Measurements from ENCODE around the gene PGC.

The PGC gene

DNA sequence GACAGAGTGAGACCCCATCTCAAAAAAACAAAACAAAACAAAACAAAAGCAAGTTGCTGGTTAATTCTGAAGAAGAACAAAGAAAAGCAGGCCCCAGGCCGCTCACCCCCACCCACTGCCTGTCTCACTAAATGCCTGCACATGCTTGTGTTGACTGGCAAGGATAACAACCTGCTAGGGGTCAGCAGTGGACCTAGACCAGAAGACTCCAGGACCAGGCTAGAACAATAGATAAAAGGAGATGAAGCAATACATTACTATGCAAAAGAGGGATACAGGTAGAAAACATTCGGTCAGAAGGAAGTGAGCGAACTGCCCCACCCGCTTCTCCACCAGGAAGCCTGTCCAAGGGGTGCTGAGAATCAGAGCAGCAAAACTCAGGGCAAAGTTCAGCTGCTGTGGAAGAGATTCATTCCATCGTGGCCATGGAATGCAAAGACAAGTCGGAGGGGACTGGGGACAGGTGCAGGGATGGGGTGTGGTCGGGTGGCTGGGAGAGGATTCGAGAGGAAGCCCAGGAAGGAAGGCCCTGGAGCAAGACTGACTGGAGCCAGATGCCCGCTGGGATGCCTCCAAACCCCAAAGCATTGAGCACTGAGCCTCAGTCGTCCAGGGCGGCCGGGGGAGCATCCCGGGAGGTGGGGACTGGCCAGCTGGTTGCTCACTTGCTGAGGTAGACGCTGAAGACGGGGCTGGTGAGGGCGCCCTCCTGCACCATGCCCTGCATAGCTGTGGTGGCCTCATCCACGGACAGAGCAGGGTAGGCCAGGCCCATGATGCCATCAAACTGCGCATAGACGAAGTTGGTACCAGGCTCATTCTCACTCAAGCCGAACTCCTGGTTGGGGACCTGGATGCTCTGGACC, 5.3 kb downstream of the PGC start:
- no peaks in the 10 kb centered on the region for H3K36me3 Mint-ChIP-seq
- no peak overlapping the region for H3K4me3 Mint-ChIP-seq
- no peak overlapping the region for H3K27ac Mint-ChIP-seq
- no peaks in the 10 kb centered on the region for H3K4me1 Mint-ChIP-seq
- no peaks in the 10 kb centered on the region for H3K27me3 Mint-ChIP-seq
- no peaks in the 10 kb centered on the region for H3K9me3 Mint-ChIP-seq
- no peak for ATAC-seq

DNA sequence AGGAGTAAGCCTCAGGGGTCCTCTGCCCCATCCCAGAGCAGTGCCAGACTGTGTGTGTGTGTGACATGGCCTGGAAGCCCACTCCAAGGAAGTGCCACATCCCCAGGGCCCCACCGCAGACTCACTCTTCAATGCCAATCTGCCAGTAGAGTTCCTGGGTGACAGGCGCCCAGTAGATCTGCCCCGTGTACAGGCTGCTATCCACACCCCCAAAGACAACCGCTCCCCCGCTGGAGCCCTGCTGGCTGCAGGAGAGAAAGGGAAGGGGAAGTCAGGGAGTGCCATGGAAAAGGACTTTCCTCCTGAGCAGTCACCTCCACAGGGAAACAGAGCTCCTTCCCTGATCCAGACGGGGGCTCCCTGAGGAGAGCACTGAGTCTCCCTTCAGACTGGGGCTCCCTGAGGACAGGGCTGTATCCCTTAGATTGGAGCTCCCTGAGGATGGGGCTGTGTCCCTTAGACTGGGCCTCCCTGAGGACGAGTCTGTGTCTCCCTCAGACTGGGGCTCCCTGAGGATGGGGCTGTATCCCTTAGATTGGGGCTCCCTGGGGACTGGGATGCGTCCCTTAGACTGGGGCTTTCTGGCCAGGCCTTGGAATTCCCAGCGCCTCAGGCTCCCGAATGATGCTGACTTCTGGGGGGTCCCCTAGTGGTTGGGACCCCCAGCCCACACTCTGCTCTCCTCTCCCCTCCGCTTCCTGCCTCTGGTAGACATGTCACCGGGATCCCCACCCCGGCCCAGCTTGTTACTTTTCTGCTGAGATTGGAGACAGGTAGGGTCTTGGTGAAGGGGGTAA, 6.6 kb downstream of the PGC start:
- H3K4me3 Mint-ChIP-seq: no peak overlapping the region
- H3K9me3 Mint-ChIP-seq: no peaks in the 10 kb centered on the region
- H3K27me3 Mint-ChIP-seq: no peaks in the 10 kb centered on the region
- peaks cover 8% of the 10 kb centered on the region for H3K4me1 Mint-ChIP-seq
- no peak for ATAC-seq
- no peak overlapping the region for H3K27ac Mint-ChIP-seq
- H3K36me3 Mint-ChIP-seq: no peaks in the 10 kb centered on the region

DNA sequence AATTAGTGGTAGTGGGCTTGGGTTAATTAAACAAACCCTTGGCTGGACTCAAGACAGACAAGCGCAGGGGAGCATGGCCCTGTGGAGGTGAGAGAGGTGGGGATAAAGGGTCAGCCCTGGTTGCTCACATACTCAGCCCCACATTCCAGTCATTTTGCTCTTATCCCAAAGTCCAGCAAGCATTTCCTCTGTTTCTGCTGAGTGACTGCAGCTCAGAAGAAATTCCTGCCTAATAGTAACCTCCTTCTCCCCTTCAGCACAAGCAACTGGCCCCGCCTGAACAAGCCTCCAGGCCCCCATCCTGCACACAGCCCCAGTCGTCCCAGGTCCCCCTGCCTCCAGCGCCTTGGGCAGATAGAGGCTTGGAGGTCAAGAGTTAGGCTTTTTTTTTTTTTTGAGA, 8.2 kb downstream of the PGC start:
- ATAC-seq: no peak
- peaks cover 8% of the 10 kb centered on the region for H3K4me1 Mint-ChIP-seq
- H3K36me3 Mint-ChIP-seq: no peaks in the 10 kb centered on the region
- H3K27ac Mint-ChIP-seq: no peak overlapping the region
- no peaks in the 10 kb centered on the region for H3K9me3 Mint-ChIP-seq
- no peak overlapping the region for H3K4me3 Mint-ChIP-seq
- H3K27me3 Mint-ChIP-seq: no peaks in the 10 kb centered on the region

DNA sequence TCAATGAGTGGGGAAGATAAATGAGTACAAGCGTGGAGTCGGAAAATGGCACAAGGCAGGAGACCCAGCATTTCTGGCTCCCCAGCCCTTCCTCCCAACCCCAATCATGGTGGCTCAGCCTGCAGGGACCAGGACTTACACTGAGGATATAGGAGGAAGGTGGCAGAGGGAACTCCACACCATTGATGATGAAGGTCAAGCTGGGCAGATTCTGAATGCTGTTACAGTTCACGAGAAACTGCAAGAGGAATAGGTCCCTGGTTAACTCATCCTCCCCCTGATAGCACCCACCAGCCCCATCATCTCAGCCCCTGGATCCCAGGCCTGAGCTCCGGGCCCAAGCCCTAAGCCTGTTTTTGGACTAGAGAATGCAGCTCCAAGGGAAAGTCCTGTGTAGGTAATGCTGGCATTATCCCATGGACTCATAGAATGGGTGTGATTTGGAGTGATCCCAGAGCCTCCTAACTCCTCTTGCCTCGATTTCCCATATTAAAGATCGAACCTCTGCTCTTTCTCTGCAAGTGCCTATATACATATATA, 9.5 kb downstream of the PGC start:
- Mint-ChIP-seq H3K27me3 (no peaks in the 10 kb centered on the region), H3K27ac (no peak overlapping the region), H3K9me3 (no peaks in the 10 kb centered on the region), H3K4me3 (no peak overlapping the region), H3K36me3 (peaks cover under 1% of the 10 kb centered on the region), H3K4me1 (peaks cover 9% of the 10 kb centered on the region)
- ATAC-seq: no peak

DNA sequence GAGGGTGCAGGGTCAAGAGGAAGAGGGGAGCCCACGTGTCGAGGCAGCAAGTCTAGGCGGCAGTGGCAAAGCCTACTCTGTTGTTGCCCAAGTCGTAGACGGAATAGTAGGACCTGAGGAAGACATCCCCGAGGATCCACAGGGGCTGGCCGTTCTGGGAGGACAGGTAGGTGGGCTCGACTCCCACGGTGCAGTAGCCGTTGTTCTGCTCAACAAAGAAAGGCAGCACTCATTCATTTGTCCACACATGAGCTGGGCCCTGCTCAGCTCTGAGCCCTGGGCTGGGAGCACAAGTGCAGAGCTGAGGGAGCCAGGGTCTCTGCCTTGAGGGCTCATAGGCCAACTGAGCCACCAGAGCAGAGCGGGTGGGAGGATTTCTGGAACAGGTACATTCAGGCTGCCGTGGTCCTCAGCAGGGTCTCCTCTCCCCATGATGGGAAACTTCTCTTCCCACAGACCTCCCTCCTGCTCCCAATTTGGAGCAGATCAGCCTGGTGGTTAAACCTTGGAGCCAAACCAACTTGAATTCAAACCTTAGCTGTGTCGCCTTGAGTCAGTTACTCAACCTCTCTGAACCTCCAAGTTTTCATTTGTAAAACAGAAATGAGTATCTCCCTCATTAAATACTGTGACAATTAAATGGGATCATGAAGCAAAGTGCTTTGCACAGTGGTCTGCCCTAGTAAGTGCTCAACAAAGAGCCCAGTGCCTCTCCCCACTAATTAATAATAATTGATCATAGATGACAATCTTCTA, 10.2 kb downstream of the PGC start:
- H3K4me3 Mint-ChIP-seq: no peak overlapping the region
- peaks cover 14% of the 10 kb centered on the region for H3K4me1 Mint-ChIP-seq
- no peaks in the 10 kb centered on the region for H3K27me3 Mint-ChIP-seq
- no peak overlapping the region for H3K27ac Mint-ChIP-seq
- no peaks in the 10 kb centered on the region for H3K9me3 Mint-ChIP-seq
- no peak for ATAC-seq
- peaks cover 7% of the 10 kb centered on the region for H3K36me3 Mint-ChIP-seq

DNA sequence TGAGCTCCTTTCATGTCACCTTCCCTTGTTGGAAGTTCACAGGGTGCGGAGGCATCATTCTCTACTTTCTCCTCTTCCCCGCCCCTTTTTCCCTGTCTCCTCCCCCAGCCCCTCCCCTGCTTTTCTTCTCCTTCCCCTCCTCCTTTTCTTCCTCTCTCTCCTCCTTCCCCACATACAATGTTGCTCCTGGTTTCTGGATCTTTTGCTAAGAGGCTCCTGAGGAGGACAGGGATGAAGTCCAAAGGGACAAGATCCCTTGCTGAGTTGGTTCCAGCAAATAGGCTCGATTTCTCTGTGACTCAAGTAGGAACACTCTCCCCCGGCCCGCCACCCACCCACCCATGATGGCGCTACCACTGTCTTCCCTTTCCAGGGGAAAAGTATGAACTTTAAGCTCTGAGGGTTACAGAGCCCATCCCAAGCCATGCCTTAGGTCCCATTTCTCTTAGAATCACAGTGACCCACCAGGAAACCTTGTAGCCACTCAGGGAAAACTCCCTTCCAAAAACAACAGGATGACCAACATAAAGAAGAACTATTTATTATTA, 10.9 kb downstream of the PGC start:
- no peak for ATAC-seq
- no peak overlapping the region for H3K27ac Mint-ChIP-seq
- peaks cover 19% of the 10 kb centered on the region for H3K4me1 Mint-ChIP-seq

DNA sequence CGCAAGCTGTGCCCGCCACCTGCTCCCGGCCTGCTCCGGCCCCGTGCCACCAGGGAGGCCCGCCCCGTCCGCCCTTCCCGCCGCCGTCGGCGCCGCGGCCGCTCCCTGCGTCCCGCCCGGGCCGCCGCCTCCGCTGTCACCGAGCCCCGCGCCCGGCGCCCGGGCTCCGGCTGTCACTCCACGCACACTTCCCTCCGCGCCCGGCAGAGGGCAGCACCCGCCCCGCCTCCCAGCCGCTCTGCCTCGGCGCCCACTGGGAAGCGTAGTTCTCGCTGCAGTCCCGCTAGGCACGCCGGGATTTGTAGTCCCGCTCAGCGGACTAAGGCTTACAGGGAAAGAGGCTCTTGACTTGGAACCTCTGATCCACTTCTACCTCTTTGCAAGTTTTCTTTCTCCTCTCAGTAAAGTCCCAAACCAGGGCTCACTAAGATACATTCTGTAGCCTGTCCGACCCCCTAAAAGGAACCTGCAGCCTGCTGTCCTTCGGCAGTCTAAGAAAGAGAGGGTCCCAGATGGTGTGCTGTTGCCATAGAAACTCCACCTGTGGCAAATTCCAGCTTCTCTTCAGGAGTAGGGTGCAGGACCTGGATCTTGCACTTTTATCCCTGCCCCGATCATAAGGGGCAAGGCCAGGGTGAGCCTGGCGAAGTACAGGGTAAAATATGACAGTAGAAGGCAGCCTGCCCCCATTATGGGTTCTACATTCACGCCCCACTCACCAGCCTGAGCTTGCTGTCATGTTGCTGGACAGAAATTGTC, 11.6 kb downstream of the PGC start, which contains the start of gene TFEB:
Gene TFEB, minus strand, starts transcription at position 182 of the 759 bp plus-strand sequence. CDS start 44,395 bp downstream, outside the sequence.
- peaks cover 25% of the 10 kb centered on the region for H3K4me1 Mint-ChIP-seq
- peak within 1 kb of the TSS; percentile 81 for H3K4me3 Mint-ChIP-seq
- H3K27ac Mint-ChIP-seq: peak within 1 kb of the TSS; percentile 78
- peaks cover 12% of the 10 kb centered on the region for H3K36me3 Mint-ChIP-seq
- no peaks in the 10 kb centered on the region for H3K9me3 Mint-ChIP-seq
- no peaks in the 10 kb centered on the region for H3K27me3 Mint-ChIP-seq
- peak; percentile 66 for ATAC-seq

More for the DNA sequence above, 10.9 kb downstream of the PGC start:
- H3K27me3 Mint-ChIP-seq: no peaks in the 10 kb centered on the region
- peak overlapping the region; percentile 59 for H3K4me3 Mint-ChIP-seq
- no peaks in the 10 kb centered on the region for H3K9me3 Mint-ChIP-seq
- H3K36me3 Mint-ChIP-seq: peaks cover 11% of the 10 kb centered on the region

DNA sequence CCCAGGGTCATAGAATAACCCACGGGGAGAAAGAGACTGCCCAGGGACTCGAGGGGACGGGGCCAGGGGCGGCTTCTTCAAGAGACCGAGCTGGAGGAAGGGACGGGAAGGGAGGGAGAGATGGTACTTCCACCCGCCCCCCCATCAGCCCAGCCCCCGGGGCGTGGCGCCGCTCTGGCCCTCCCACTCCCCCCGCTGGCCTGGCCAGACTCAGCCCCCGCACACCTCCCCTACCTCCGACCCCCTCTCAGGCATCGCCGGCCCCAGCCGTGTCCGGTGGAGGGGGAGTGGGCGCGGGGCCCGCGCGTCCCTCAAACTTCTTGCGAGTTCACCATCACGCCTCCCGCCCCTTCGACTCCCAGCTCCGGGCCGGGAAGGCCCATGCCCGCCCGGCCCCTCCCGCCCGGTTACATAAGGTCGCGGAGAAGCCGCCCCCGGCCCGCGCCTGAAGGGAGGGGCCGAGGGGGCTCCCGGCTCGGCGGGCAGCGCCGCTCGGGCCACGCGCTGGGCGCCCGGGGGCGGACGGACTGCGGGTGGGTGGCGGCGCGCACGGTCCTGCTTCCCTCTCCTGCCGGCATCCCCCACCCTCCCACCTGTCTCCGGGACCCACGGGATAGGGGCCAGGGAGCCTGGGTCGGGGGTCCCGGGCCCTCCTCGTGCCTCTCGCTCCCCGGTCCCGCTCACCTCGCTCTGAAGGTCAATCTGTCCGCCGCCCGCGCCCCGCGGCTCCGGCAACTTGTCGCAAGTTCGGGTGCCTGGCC, 12.4 kb downstream of the PGC start:
- no peaks in the 10 kb centered on the region for H3K27me3 Mint-ChIP-seq
- H3K27ac Mint-ChIP-seq: peak overlapping the region; percentile 78
- peak; percentile 72 for ATAC-seq
- peak overlapping the region; percentile 81 for H3K4me3 Mint-ChIP-seq
- no peaks in the 10 kb centered on the region for H3K9me3 Mint-ChIP-seq
- H3K36me3 Mint-ChIP-seq: peaks cover 12% of the 10 kb centered on the region
- peaks cover 33% of the 10 kb centered on the region for H3K4me1 Mint-ChIP-seq

DNA sequence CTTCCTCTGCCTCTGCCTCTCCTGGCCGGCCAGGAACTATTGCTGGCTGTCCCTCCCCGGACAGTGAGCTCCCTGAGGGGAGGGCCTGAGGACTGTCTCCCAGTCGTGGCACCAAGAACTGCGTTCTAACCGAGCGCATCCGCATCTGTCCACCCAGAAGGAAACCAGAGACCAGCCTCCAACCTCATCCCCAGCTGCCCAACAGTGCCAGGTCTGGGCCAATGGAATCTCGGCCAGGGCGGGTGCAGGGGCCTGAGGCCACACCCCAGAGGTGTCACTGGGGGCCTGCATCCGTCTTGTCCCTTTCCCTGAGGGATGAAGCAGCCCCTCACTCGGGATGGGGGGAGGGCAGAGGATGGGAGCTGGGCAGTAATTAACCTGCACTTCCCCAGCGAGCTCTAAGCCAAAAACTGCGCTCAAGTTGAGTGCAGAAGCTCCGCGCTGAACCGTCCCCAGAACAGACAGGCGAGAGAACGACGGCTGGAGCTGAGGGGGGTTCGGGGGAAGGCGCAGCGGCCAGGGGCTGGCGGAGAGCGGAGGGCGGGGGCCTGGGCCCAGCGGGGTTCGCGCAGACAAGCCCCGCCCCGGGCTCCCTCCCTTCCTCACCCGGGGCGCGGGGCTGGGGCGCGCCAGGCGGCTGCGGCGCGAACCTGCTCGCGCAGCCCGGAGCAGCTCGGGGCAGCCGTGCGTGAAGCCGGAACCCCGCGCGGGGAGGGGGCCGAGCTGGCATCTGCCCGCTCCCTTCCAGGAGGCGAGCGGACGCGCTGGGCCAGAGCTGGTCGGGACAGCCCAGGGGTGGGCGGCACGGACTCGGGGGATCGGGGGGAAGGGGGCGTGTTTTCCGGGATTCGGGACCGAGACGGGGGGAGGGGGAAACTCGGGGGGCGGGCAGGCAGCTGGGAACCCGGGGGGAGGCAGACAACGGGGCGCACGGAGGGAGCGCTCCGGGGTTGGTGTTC, 13.2 kb downstream of the PGC start:
- no peaks in the 10 kb centered on the region for H3K9me3 Mint-ChIP-seq
- peak; percentile 82 for ATAC-seq
- peaks cover 12% of the 10 kb centered on the region for H3K36me3 Mint-ChIP-seq
- H3K27ac Mint-ChIP-seq: peak overlapping the region; percentile 78
- peak overlapping the region; percentile 90 for H3K4me3 Mint-ChIP-seq
- H3K27me3 Mint-ChIP-seq: no peaks in the 10 kb centered on the region
- H3K4me1 Mint-ChIP-seq: peaks cover 41% of the 10 kb centered on the region

DNA sequence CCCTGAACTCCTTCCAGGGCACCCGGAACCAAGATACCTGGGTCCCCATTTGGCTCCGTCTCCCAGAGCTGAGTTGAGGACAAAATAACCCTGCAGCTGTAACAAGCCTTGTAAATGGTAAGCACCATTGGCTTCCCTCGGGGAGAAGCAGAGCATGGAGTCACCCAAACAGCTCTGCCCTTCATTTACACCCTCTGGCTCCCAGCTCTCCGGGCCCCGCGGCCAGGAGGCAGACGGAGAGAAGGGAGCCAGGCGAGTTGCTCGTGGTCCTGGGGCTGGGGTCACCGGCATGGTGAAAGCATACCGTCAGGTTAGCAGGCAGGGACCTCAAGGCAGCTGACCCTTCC, 13.9 kb downstream of the PGC start:
- Mint-ChIP-seq H3K36me3 (peaks cover 12% of the 10 kb centered on the region), H3K9me3 (no peaks in the 10 kb centered on the region), H3K4me3 (peak overlapping the region; percentile 90), H3K27ac (peak overlapping the region; percentile 78), H3K4me1 (peaks cover 48% of the 10 kb centered on the region), H3K27me3 (no peaks in the 10 kb centered on the region)
- no peak for ATAC-seq

DNA sequence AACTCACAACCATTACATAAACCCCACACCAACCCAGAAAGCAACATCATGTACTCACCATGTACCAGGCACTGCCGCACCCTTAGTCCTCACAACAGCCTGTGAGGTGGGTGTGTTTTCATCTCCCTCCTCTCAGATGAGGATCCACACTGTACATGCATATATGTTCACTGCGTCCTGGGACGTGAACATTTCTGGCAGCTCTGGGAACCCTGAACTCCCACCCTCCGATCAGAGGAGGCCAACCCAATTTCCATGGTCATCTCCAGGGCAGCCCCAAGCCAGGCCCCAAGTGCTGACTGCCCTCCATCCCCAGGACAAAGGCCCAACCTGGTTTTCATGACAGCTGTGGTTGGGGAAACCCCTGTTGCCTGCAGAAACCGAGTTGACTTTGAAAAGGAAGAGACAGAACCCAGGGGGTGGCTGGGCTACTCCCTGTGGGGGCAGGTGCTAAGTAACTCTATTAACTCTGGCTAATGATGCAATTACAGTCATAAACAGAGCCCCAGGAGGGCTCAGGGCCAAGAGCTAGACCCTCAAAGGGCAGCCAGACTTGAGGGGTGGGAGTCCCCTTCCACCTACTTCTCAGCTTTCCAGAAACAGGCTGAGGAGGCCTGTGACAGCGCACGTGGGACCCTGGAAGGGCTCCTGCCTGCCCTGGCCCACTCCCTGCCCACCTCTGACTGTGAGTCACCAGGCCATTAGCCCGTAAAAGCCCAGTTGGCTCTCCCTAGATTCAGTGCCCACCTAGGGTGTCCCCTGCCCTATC, 14.4 kb downstream of the PGC start:
- H3K4me1 Mint-ChIP-seq: peaks cover 53% of the 10 kb centered on the region

DNA sequence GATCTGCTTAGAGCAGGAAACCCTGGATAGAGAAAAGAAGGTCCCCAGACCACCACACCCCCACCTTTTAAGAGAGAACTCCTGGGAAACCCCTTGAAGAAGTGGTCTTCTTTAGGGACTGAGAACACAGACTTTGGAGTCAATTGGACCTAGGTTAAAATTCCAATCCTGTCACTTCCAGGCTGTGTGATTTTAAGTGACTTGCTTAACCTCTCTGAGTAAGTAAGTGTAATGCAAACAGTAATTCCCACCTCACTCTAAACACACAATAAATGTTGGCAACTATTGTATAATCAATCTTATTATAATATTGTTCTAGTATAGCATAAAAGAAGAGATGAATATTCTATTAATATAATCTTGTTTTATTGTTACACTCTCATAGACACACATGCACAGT, 15.0 kb downstream of the PGC start:
- peaks cover 14% of the 10 kb centered on the region for H3K36me3 Mint-ChIP-seq
- peaks cover 60% of the 10 kb centered on the region for H3K4me1 Mint-ChIP-seq
- no peaks in the 10 kb centered on the region for H3K27me3 Mint-ChIP-seq
- peak overlapping the region; percentile 78 for H3K27ac Mint-ChIP-seq
- ATAC-seq: no peak
- peak overlapping the region; percentile 90 for H3K4me3 Mint-ChIP-seq
- no peaks in the 10 kb centered on the region for H3K9me3 Mint-ChIP-seq

More for the DNA sequence above, 14.4 kb downstream of the PGC start:
- H3K27me3 Mint-ChIP-seq: no peaks in the 10 kb centered on the region
- peak; percentile 58 for ATAC-seq
- no peaks in the 10 kb centered on the region for H3K9me3 Mint-ChIP-seq
- H3K4me3 Mint-ChIP-seq: peak overlapping the region; percentile 90
- H3K27ac Mint-ChIP-seq: peak overlapping the region; percentile 78
- H3K36me3 Mint-ChIP-seq: peaks cover 12% of the 10 kb centered on the region
